Fibroblast of lung (primary cell): ENCODE measurements around the gene BRD1.

ENCODE experiments used
- CTCF ChIP-seq, 2 donors: IDR thresholded peaks in 1 of 2; conservative IDR thresholded peaks in 1 of 2; 1 replicate in 1 of 2; 2 replicates in 1 of 2; pipeline ENCODE4 v1.5.1; 2011 to 2012; ENCODE audit warnings: low read length in 2 of 2, control low read depth in 1 of 2, inconsistent platforms in 1 of 2, low read depth in 1 of 2, mild to moderate bottlenecking in 1 of 2
- EZH2 ChIP-seq: IDR thresholded peaks from 2 replicates; pipeline ENCODE4 v1.5.1; 2012; ENCODE audit warnings: low read length, control low read depth, mild to moderate bottlenecking; ENCODE audit errors: missing control alignments

GRCh38 chr22:49777569-49778249 lies 50.0 kb downstream of the BRD1 start:
- TF ChIP-seq CTCF (conservative IDR thresholded peaks at IDR 0.05 in 1 of 2, IDR thresholded peaks at IDR 0.05 in 1 of 2; ENCODE audit: low read depth in 1 of 2, low read length in 2 of 2) (no peak), EZH2 (no peak)
